ENCODE results near the gene SYTL5.

SYTL5 gene

DNA sequence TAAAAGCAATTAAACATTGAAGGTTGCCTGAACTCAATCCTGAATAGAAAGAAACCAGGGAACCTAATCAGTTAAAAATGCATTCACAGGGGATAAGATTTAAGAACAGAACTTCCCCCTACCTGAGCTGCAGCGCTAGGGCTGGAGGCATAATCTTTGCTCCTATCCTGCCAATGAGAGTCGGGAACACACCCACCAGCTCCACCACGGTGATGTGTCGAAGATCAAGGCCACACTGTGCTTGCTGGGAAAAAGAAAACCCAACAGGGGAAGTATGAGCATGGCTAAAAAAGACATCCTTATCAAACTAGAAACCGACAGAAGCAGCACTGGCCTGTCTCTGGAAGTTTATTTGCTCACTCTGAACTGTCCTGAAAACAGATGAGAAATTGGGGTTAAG, 148.0 kb downstream of the SYTL5 start:
- Histone ChIP-seq H3K4me3 (no peak overlapping the region), H3K4me1 (no peaks in the 10 kb centered on the region), H3K9me3 (no peaks in the 10 kb centered on the region), H3K36me3 (replicated peaks) (no peaks in the 10 kb centered on the region), H3K27me3 (ENCODE audit: low read depth) (no peaks in the 10 kb centered on the region)
- in situ Hi-C loops (cut with MboI; ENCODE audit: low sequenced_read_pairs): no loop called here
- DNase-seq (ENCODE audit: low spot score in 2 of 2): no peak

DNA sequence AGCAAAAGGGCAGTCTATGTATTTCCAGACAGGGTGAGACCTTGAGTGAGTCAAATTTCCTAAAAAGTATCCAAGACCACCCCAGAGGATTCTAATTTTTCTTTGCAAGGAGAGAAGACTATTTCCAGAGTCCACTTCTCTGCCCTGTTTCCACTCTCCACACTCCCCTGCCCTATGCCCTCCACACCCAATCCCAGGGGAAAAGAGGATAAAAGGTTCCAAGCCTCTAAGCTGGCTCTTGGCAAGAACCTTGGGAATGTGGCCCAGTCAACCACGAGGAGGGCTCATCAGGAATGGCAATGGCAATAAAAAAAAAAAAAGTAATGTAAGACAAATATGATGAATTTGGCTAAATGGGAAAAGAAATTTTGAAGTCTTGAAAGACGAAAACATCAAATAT, 148.5 kb downstream of the SYTL5 start:
- H3K36me3 ChIP-seq (replicated peaks): no peaks in the 10 kb centered on the region
- DNase-seq (ENCODE audit: low spot score in 2 of 2): no peak
- no peaks in the 10 kb centered on the region for H3K9me3 ChIP-seq
- H3K27me3 ChIP-seq (ENCODE audit: low read depth): no peaks in the 10 kb centered on the region
- H3K4me3 ChIP-seq: no peak overlapping the region
- no peaks in the 10 kb centered on the region for H3K4me1 ChIP-seq
- in situ Hi-C loops (cut with MboI; ENCODE audit: low sequenced_read_pairs): no loop called here

DNA sequence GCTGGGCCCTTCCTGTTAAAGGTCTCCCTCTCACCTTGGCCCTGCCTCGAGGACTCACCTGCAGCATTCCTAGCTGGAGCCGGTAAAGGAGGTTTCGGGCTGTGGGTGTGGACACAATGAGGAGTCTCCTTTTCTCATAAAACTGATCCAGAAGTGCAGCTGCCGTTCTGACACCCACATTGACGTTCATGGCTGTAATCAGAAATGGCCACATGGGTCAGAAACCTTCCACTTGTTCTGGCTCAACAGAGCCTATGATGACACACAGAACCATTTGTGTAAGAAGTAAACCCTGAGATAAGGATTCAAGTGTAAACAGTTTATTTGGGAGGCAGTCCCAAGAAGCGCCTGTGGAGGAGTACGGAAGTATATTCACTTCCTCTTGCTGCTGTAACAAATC, 150.5 kb downstream of the SYTL5 start:
- no peaks in the 10 kb centered on the region for H3K27me3 ChIP-seq (ENCODE audit: low read depth)
- in situ Hi-C loops (cut with MboI; ENCODE audit: low sequenced_read_pairs): no loop called here
- H3K4me1 ChIP-seq: no peaks in the 10 kb centered on the region
- H3K4me3 ChIP-seq: no peak overlapping the region
- DNase-seq (ENCODE audit: low spot score in 2 of 2): no peak
- H3K36me3 ChIP-seq (replicated peaks): no peaks in the 10 kb centered on the region
- H3K9me3 ChIP-seq: no peaks in the 10 kb centered on the region

DNA sequence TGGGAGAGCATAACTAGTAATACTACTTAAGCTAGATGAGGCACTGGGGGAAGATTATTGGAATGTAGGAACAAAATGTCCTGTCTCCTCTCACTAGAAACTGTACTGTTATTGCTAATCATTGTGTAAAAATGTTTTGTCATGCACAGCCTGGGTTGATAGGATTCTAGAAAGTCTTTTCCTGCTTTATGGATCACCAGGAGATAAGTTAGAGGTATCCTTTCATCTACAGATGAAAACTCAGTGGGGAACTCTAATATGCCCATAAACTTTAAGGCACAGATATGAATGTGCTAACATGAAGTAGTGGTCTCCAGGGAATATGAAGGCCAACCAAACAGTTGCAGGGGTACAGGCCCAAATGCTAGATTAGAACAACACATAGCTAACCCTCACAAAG, 156.8 kb downstream of the SYTL5 start:
- H3K4me3 ChIP-seq: no peak overlapping the region
- H3K4me1 ChIP-seq: no peaks in the 10 kb centered on the region
- in situ Hi-C loops (cut with MboI; ENCODE audit: low sequenced_read_pairs): no loop called here
- no peaks in the 10 kb centered on the region for H3K9me3 ChIP-seq
- no peaks in the 10 kb centered on the region; the same call in 1 of the 2 replicates for H3K27me3 ChIP-seq (ENCODE audit: low read depth)
- no peaks in the 10 kb centered on the region for H3K36me3 ChIP-seq (replicated peaks)
- DNase-seq (ENCODE audit: low spot score in 2 of 2): no peak

GRCh38 chrX:38165023-38165422, 158.7 kb downstream of the SYTL5 start:
- in situ Hi-C loops (cut with MboI; ENCODE audit: low sequenced_read_pairs): no loop called here
- DNase-seq (ENCODE audit: low spot score in 2 of 2): no peak
- H3K4me1 ChIP-seq: no peaks in the 10 kb centered on the region

DNA sequence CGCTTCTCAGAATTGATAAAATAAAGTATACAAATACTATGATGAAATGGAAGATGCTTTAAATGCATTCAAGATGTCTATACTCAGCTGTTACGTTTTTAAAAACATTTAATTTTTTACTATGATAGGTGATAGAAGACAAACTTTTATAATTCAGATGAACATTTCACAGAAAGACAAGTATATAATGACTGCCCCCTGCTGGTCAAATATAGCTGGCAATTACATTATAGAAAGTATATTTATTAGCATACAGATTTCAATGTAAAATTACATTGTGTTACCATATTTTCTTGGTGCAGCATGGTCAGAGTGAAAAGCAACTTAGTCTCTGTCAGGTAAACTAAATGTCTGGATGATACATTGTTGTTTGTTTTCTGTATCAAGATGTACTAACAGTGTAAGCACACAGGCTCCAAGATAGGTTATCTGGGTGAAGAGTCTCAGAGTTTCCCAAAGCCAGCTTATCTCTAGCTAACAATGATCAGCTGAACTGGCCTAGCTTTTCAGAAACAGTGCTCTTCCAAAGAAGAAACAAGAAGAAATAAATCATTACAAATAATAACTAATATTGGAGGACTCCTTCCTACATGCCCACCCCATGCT, 160.2 kb downstream of the SYTL5 start:
- Histone ChIP-seq H3K36me3 (replicated peaks) (no peaks in the 10 kb centered on the region), H3K9me3 (no peaks in the 10 kb centered on the region), H3K4me1 (no peaks in the 10 kb centered on the region), H3K4me3 (no peak overlapping the region), H3K27me3 (ENCODE audit: low read depth) (no peaks in the 10 kb centered on the region; the same call in 1 of the 2 replicates)
- in situ Hi-C loops (cut with MboI; ENCODE audit: low sequenced_read_pairs): no loop called here
- DNase-seq (ENCODE audit: low spot score in 2 of 2): peak in 1 of 2 experiments; percentile 49

More at GRCh38 chrX:38165023-38165422, 158.7 kb downstream of the SYTL5 start:
- Histone ChIP-seq H3K27me3 (ENCODE audit: low read depth) (no peaks in the 10 kb centered on the region; the same call in 1 of the 2 replicates), H3K4me3 (no peak overlapping the region), H3K9me3 (no peaks in the 10 kb centered on the region), H3K36me3 (replicated peaks) (no peaks in the 10 kb centered on the region)

GRCh38 chrX:38170556-38170955, 164.2 kb downstream of the SYTL5 start:
- in situ Hi-C loops (cut with MboI; ENCODE audit: low sequenced_read_pairs): loop anchor here (10.0 kb wide), 2 partner anchors 246 to 416 kb away; no protein-coding TSS in a partner anchor
- Histone ChIP-seq H3K4me1 (no peaks in the 10 kb centered on the region), H3K4me3 (no peak overlapping the region), H3K27me3 (ENCODE audit: low read depth) (no peaks in the 10 kb centered on the region), H3K9me3 (no peaks in the 10 kb centered on the region), H3K36me3 (replicated peaks) (no peaks in the 10 kb centered on the region)
- DNase-seq (ENCODE audit: low spot score in 2 of 2): no peak

DNA sequence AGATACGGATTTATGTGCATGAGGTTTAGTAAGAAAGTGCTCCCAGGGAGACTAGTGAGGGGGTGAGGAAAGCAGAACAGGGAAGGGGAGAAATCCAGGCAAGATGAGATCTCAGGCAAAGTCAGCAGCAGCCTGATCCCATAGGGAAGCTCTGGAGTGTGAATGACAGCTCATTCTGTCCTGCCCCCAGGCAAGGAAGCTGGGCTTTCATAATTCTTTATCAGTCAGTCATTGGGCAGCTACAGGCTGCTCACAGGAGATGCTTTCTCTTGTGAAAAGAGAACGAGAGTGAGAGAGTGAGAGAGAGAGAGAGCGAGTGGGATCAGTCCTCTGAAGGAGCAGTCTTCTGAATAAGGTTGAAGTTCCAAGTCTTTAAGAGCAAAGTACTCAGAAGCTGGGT, 166.2 kb downstream of the SYTL5 start:
- in situ Hi-C loops (cut with MboI; ENCODE audit: low sequenced_read_pairs): loop anchor here (10.0 kb wide), 2 partner anchors 248 to 418 kb away; no protein-coding TSS in a partner anchor
- DNase-seq (ENCODE audit: low spot score in 2 of 2): no peak
- no peak overlapping the region for H3K4me3 ChIP-seq

DNA sequence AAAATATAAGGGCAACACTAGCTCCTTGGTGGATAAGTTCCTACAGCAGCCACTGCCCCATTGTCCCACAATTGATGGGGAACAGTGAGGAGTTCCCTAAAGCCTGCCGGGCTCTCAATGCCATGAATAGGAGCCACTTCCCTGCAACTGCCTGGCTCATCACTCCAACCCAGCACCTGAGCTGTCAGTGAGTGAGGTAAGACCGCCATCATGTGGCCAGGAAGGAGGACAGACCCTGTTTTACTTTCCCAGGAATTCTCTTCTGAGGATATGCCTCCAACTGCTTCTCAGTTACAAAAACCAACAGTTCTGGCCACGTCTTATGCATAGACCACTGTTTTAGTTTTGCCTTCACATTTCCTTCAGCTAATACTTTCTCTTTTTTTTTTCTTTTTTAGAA, 168.8 kb downstream of the SYTL5 start:
- DNase-seq (ENCODE audit: low spot score in 2 of 2): peak; percentile 59 to 67
- H3K4me3 ChIP-seq: no peak overlapping the region
- in situ Hi-C loops (cut with MboI; ENCODE audit: low sequenced_read_pairs): loop anchor here (10.0 kb wide), 2 partner anchors 250 to 420 kb away; no protein-coding TSS in a partner anchor
- H3K4me1 ChIP-seq: no peaks in the 10 kb centered on the region
- H3K27me3 ChIP-seq (ENCODE audit: low read depth): no peaks in the 10 kb centered on the region
- H3K9me3 ChIP-seq: no peaks in the 10 kb centered on the region
- no peaks in the 10 kb centered on the region for H3K36me3 ChIP-seq (replicated peaks)

More for the DNA sequence above, 166.2 kb downstream of the SYTL5 start:
- Histone ChIP-seq H3K9me3 (no peaks in the 10 kb centered on the region), H3K27me3 (ENCODE audit: low read depth) (no peaks in the 10 kb centered on the region), H3K4me1 (no peaks in the 10 kb centered on the region), H3K36me3 (replicated peaks) (no peaks in the 10 kb centered on the region)

- Histone ChIP-seq H3K27me3 (ENCODE audit: low read depth) (no peaks in the 10 kb centered on the region), H3K4me3 (no peak overlapping the region), H3K9me3 (no peaks in the 10 kb centered on the region), H3K36me3 (replicated peaks) (no peaks in the 10 kb centered on the region), H3K4me1 (no peaks in the 10 kb centered on the region)
- DNase-seq (ENCODE audit: low spot score in 2 of 2): no peak
- in situ Hi-C loops (cut with MboI; ENCODE audit: low sequenced_read_pairs): loop anchor here (10.0 kb wide), 2 partner anchors 254 to 424 kb away; no protein-coding TSS in a partner anchor
These were observed 172.0 kb downstream of the SYTL5 start for GRCh38 chrX:38178396-38178795.
